ENCODE measurements around the gene TTR.

- TF ChIP-seq CTCF (IDR thresholded peaks at IDR 0.05), result no peak
- no peak for TF ChIP-seq POLR2A (IDR thresholded peaks at IDR 0.05)
Observed at GRCh38 chr18:31579375-31579774, 12.3 kb upstream of the TTR start.
